Loucy (cell line): ENCODE results near the gene OLFML1.

Source experiments
- H2AFZ ChIP-seq: fragments of 200-600 bp; sonication (generic); 2 replicates; pipeline ENCODE4 v1.6.0; 2016; ENCODE audit warnings: antibody characterized with exemption, mild to moderate bottlenecking, low read length, moderate library complexity
- H3F3A ChIP-seq: fragments of 200-600 bp; 2 replicates; pipeline ENCODE4 v1.6.0; 2016; ENCODE audit warnings: antibody characterized with exemption, low read depth, mild to moderate bottlenecking
- H3K27me3 ChIP-seq: fragments of 200-600 bp; sonication (generic); 2 replicates; pipeline ENCODE4 v1.6.1; 2014; ENCODE audit warnings: low read length, mild to moderate bottlenecking; ENCODE audit not compliant: insufficient read depth, poor library complexity, severe bottlenecking
- H3K36me3 ChIP-seq: fragments of 200-600 bp; sonication (generic); 2 replicates; pipeline ENCODE4 v1.6.1; 2016; ENCODE audit warnings: low read length; ENCODE audit not compliant: insufficient read depth
- H3K4me1 ChIP-seq: fragments of 200-600 bp; sonication (generic); 2 replicates; pipeline ENCODE4 v1.5.1; 2014; ENCODE audit warnings: low read length, mild to moderate bottlenecking; ENCODE audit not compliant: insufficient read depth, poor library complexity, severe bottlenecking
- H3K4me2 ChIP-seq: fragments of 200-600 bp; sonication (generic); 2 replicates; pipeline ENCODE4 v1.6.0; 2014; ENCODE audit warnings: antibody characterized with exemption, low read length, low read depth, mild to moderate bottlenecking; ENCODE audit not compliant: poor library complexity, severe bottlenecking
- H3K4me3 ChIP-seq: fragments of 200-600 bp; sonication (generic); 2 replicates; pipeline ENCODE4 v1.5.1; 2014; ENCODE audit warnings: low read length, mild to moderate bottlenecking, mixed read lengths; ENCODE audit not compliant: poor library complexity, severe bottlenecking
- H3K79me2 ChIP-seq: fragments of 200-600 bp; sonication (generic); 2 replicates; pipeline ENCODE4 v1.6.1; 2014; ENCODE audit warnings: low read length; ENCODE audit not compliant: insufficient read depth
- H3K9ac ChIP-seq: fragments of 200-600 bp; sonication (generic); 2 replicates; pipeline ENCODE4 v1.6.0; 2014; ENCODE audit warnings: mild to moderate bottlenecking, low read depth, low read length, moderate library complexity; ENCODE audit not compliant: poor library complexity, severe bottlenecking
- H3K9me2 ChIP-seq: fragments of 200-600 bp; sonication (generic); replicated peaks from 2 replicates; pipeline ENCODE4 v1.6.1; 2016; ENCODE audit warnings: low read depth, low read length, mixed read lengths
- H3K9me3 ChIP-seq: fragments of 200-600 bp; sonication (generic); 2 replicates; pipeline ENCODE4 v1.6.1; 2014; ENCODE audit warnings: mild to moderate bottlenecking, antibody characterized with exemption, low read length, low read depth; ENCODE audit not compliant: insufficient read depth
- H4K20me1 ChIP-seq: fragments of 200-600 bp; sonication (generic); 2 replicates; pipeline ENCODE4 v1.6.0; 2014; ENCODE audit warnings: antibody characterized with exemption, low read length, mild to moderate bottlenecking; ENCODE audit not compliant: insufficient read depth, poor library complexity, severe bottlenecking
- EZH2phosphoT487 ChIP-seq: fragments of 200-600 bp; IDR thresholded peaks from 2 replicates; pipeline ENCODE4 v1.6.1; 2018; ENCODE audit warnings: antibody characterized with exemption, mild to moderate bottlenecking, moderate library complexity, borderline replicate concordance
- TF ChIP-seq, protein P1 (sequence below): fragments of 200-600 bp; sonication (generic); conservative IDR thresholded peaks from 2 replicates; pipeline ENCODE4 v1.5.1; 2014; ENCODE audit warnings: mild to moderate bottlenecking, antibody characterized with exemption, low read length

Gene OLFML1

DNA sequence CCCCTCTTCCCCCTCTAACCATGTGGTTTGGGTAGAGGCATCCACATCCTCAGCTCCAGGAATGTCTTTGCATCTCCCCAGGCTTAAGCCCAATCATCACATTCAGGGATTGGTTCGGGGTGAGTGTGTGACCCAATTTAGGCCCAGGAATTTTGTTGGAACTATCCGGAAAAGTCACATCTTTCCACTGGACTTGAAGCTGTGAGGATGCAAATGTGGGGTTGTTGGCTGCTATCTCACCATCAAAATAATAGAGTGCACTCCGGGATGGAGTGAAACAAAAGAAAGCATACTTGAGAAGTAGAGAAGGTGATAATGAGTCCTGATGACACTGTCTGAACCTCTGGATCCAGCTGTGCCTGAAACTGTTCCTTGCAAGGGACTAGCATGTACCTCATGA, 33.8 kb upstream of the OLFML1 start:
- no peaks in the 10 kb centered on the region for H3K9me3 ChIP-seq

DNA sequence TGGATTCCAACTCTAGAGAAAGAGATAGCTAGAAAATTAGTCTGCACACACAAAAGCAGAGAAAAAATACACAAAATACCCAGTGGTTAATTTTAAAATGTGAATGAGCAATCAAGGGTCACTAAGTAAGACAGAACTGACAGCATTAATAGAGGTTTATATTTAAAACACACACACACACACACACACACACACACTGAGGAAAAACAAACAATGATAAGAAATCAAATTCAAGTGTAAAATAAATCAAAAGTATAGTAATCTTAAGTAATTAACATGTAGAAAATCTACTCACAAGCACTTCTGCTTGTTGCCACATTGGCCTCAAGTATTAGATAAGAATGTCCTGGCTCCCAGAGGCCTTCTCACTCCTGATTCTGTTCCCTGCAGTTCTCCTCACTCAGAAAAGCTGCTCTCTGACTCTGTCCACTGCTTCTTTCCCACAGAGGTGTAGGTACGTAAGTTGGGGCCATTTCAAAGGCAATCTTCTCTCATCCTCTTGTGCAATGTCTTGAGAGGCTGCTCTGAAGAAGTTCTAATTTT, 33.3 kb upstream of the OLFML1 start:
- Histone ChIP-seq H2AFZ (no peak overlapping the region), H3K79me2 (no peaks in the 10 kb centered on the region), H3K4me3 (no peak overlapping the region), H3K9me3 (no peaks in the 10 kb centered on the region), H3F3A (no peaks in the 10 kb centered on the region), H3K9ac (no peak overlapping the region), H4K20me1 (no peaks in the 10 kb centered on the region), H3K9me2 (no peaks in the 10 kb centered on the region), H3K27me3 (no peaks in the 10 kb centered on the region), H3K4me2 (no peak overlapping the region), H3K4me1 (no peaks in the 10 kb centered on the region), H3K36me3 (no peaks in the 10 kb centered on the region)
- TF ChIP-seq, protein P1, sequence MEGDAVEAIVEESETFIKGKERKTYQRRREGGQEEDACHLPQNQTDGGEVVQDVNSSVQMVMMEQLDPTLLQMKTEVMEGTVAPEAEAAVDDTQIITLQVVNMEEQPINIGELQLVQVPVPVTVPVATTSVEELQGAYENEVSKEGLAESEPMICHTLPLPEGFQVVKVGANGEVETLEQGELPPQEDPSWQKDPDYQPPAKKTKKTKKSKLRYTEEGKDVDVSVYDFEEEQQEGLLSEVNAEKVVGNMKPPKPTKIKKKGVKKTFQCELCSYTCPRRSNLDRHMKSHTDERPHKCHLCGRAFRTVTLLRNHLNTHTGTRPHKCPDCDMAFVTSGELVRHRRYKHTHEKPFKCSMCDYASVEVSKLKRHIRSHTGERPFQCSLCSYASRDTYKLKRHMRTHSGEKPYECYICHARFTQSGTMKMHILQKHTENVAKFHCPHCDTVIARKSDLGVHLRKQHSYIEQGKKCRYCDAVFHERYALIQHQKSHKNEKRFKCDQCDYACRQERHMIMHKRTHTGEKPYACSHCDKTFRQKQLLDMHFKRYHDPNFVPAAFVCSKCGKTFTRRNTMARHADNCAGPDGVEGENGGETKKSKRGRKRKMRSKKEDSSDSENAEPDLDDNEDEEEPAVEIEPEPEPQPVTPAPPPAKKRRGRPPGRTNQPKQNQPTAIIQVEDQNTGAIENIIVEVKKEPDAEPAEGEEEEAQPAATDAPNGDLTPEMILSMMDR: no peak
- TF ChIP-seq EZH2phosphoT487: no peak

More for the DNA sequence above, 33.8 kb upstream of the OLFML1 start:
- H2AFZ ChIP-seq: no peak overlapping the region
- H3K9ac ChIP-seq: no peak overlapping the region
- H4K20me1 ChIP-seq: no peaks in the 10 kb centered on the region
- H3F3A ChIP-seq: no peaks in the 10 kb centered on the region
- no peak for TF ChIP-seq EZH2phosphoT487
- TF ChIP-seq, protein P1: no peak
- no peak overlapping the region for H3K4me3 ChIP-seq
- no peak overlapping the region for H3K4me2 ChIP-seq
- H3K79me2 ChIP-seq: no peaks in the 10 kb centered on the region
- no peaks in the 10 kb centered on the region for H3K9me2 ChIP-seq
- no peaks in the 10 kb centered on the region for H3K27me3 ChIP-seq
- H3K4me1 ChIP-seq: no peaks in the 10 kb centered on the region
- H3K36me3 ChIP-seq: no peaks in the 10 kb centered on the region

- Histone ChIP-seq H3K36me3 (no peaks in the 10 kb centered on the region), H3K9me3 (no peaks in the 10 kb centered on the region), H3F3A (no peaks in the 10 kb centered on the region), H3K79me2 (no peaks in the 10 kb centered on the region), H3K9ac (no peak overlapping the region), H2AFZ (no peak overlapping the region), H3K4me3 (no peak overlapping the region), H3K4me1 (no peaks in the 10 kb centered on the region), H4K20me1 (no peaks in the 10 kb centered on the region), H3K4me2 (no peak overlapping the region), H3K27me3 (no peaks in the 10 kb centered on the region), H3K9me2 (no peaks in the 10 kb centered on the region)
- TF ChIP-seq, protein P1: no peak
- TF ChIP-seq EZH2phosphoT487: no peak
These were observed 30.5 kb upstream of the OLFML1 start for GRCh38 chr11:7454854-7455253.
